Amygdala (tissue), 56 donors: ENCODE measurements around the gene CD244.
"Not testable (repeated sequence)": the region's sequence is repeated elsewhere in the genome, so short reads cannot be mapped to it uniquely, and the experiment has no call there.

ENCODE experiments used
- DNase-seq, 56 donors: peaks; one replicate each; lab custom pipeline; 2025; lab: John Stamatoyannopoulos, UW

The CD244 gene

GRCh38 chr1:160862203-160863060, at the start of gene CD244:
Gene CD244 (minus strand): TSS chr1:160862887. CDS start chr1:160862677, 210 bp downstream.
- peak in 6 of 56 donors; percentile 3 to 33 (median 16) for DNase-seq

- DNase-seq = no peak
Measured at GRCh38 chr1:160911925-160912324, 49.2 kb upstream of the CD244 start.

GRCh38 chr1:160911441-160911840, 48.8 kb upstream of the CD244 start:
- no peak for DNase-seq

- DNase-seq = no peak
Measured at GRCh38 chr1:160910170-160910750, 47.6 kb upstream of the CD244 start.

GRCh38 chr1:160907976-160908375, 45.3 kb upstream of the CD244 start:
- no peak for DNase-seq

- no peak for DNase-seq
Measured at GRCh38 chr1:160905617-160905989, 42.9 kb upstream of the CD244 start.

- DNase-seq = no peak
Measured at GRCh38 chr1:160904783-160905616, 42.3 kb upstream of the CD244 start.

- not testable (repeated sequence) for DNase-seq
Measured at GRCh38 chr1:160902251-160902650, 39.6 kb upstream of the CD244 start.

- no peak for DNase-seq
Measured at GRCh38 chr1:160901768-160902167, 39.1 kb upstream of the CD244 start.

GRCh38 chr1:160900683-160901082, 38.0 kb upstream of the CD244 start:
- DNase-seq = not testable (repeated sequence)

GRCh38 chr1:160894368-160895135, 31.9 kb upstream of the CD244 start:
- DNase-seq = not testable (repeated sequence)

- DNase-seq = no peak
Measured at GRCh38 chr1:160891474-160891873, 28.8 kb upstream of the CD244 start.

- DNase-seq = no peak
Measured at GRCh38 chr1:160888926-160889325, 26.2 kb upstream of the CD244 start.

- DNase-seq = no peak
Measured at GRCh38 chr1:160887071-160887470, 24.4 kb upstream of the CD244 start.

GRCh38 chr1:160885042-160885441, 22.4 kb upstream of the CD244 start, which contains the start of gene ITLN1:
Gene ITLN1 (minus strand): TSS chr1:160885180. CDS start chr1:160884877, 303 bp downstream.
- no peak for DNase-seq

- no peak for DNase-seq
Measured at GRCh38 chr1:160884579-160884978, 21.9 kb upstream of the CD244 start.

- DNase-seq = no peak
Measured at GRCh38 chr1:160883581-160884513, 21.2 kb upstream of the CD244 start.

GRCh38 chr1:160882582-160882981, 19.9 kb upstream of the CD244 start:
- DNase-seq = no peak

- DNase-seq = not testable (repeated sequence)
Measured at GRCh38 chr1:160881264-160881663, 18.6 kb upstream of the CD244 start.
